GM18907 (cell line): ENCODE data around the gene RIPOR2.
"Not testable (repeated sequence)": the region's sequence is repeated elsewhere in the genome, so short reads cannot be mapped to it uniquely, and the experiment has no call there.

Experiments used
- ATAC-seq: cut with Tn5 transposase; IDR thresholded peaks from one replicate; pipeline ENCODE4 v1.9.1; 2021; ENCODE audit warnings: mild to moderate bottlenecking, moderate library complexity; ENCODE audit not compliant: unreplicated experiment

Gene RIPOR2

DNA sequence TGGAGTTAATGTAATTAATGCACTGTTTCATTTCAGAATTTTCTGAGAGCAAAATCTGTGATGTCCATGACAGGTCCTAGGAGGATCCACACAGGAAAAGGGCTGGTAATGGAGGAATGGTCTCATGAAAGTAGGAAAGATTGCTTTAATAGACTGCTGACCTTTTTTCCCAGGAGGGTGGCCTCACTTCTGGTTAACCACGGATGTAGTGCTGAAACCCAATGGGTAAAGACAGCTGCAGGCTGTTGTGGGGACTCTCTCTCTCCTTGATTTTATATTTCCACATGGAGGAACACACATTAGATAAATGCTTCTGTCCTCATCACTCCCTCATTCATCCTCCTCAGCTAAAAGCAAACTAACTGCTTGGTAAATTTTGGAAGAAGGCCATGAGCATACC is 23.6 kb upstream of the RIPOR2 start:
- no peak for ATAC-seq

DNA sequence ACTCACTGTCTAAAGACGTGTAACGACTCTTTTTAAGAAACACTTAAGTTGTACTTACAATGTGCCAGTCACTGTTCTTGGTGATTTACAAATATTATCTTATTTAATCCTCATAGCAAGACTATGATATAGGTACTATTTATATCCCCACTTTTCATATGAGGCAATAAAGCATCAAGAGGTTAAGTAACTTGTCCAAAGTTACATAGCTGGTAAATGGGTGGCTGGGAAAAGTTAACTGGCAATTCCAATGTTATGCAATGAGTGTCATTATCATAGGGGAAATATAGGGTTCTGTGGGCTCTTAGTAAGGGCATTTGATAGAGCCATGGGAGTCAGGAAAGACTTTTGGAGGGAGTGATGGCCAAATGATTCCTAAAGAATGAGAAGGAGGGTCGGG is 21.4 kb upstream of the RIPOR2 start:
- ATAC-seq: no peak

DNA sequence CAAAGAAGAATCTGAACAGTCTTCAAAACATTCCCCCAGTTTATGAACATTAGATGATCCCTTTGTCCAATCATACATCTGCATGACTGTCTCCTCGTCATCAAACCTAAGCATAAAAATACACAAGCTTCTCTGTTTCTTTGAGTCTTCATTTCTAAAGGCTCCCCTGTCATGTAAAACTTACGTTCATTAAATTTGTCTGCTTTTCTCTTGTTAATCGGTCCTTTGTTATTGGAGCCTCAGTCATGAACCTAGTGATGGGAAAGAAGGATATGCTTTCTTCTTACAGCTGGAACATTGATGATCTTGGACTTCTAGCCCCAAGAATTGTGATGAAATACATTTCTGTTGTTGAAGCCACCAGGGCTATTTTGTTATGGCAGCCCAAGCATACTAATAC is 18.0 kb upstream of the RIPOR2 start:
- no peak for ATAC-seq

DNA sequence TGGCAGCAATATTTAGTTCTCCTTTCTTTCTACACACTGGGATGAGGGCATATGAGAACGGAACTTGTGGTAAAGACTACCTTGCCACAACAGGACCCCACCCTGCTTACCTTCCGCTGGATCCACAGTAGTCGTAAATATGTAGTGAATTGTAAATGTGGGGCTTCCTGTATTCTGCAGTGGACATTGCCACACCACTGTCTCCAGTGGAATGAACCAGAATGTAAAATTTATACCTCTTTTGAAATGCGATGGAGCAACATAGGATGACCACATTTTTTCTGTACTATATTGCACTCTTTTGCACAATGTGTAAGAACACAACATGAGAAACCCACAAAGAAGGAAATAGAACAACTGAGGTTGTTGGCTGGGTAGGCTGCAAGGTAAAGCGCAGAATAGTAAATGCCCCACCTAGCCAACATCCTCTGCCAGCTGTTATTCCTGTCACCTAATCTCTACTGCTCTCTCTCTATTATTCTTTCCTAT is 16.1 kb upstream of the RIPOR2 start:
- peak; percentile 26 for ATAC-seq

DNA sequence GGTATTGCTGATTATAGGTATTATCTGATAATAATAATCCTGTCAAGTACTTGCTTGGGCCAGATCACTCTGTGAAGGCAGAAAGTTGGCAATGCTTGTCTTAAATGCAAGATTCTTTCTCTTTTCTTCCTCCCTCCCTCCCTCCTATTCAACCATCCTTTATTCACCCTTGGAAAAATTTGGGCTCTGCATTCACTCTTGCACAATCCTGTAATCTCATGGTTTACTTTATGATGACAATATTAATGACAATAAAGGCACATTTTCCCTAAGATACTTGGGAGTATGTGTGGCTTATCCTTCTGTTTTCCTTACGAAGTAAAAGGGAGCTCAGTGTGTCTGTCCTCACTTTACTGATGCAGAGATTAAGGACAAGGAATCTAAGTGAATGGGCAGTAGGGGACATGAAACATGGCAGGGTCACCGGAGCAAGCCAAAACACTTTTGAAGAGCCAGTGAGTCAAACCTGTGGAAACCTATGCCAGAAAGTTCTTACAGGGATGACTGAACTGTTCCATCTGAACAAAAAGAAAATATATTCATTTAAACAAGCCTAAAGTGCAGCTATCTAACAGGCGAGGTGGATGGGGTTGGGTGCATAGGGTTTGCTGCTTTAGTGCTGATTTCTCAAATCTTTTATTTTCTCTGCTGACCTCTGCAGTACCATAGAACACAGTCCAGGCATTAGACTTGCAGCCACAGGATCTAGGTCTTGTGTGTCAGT is 14.6 kb upstream of the RIPOR2 start:
- no peak for ATAC-seq

DNA sequence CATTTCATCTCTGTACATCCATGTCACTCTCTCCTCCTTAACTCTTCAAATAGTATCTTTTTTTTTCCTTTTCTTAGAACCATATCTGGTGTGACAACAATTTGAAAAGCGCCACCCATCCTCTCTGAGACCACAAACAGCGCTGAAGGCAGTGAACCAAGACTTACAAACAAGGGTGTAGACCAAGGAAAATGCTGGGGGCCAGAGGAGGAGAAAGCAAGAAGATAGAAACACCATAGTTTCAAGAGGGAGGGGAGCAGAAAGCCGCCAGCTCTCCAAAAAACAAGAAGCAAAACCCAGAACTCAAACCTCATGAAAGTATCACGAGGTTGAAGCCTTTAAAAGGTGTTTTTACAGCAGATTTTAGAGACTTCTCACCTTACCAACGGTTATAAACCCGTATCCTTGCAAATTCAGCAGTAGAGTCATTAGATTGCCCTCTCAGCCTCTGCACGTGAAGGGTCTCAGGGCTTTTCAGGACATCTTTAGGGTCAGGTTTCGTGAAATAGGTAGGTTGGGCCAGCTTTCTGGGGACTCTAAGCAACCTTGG is 13.3 kb upstream of the RIPOR2 start:
- ATAC-seq: peak; percentile 89

DNA sequence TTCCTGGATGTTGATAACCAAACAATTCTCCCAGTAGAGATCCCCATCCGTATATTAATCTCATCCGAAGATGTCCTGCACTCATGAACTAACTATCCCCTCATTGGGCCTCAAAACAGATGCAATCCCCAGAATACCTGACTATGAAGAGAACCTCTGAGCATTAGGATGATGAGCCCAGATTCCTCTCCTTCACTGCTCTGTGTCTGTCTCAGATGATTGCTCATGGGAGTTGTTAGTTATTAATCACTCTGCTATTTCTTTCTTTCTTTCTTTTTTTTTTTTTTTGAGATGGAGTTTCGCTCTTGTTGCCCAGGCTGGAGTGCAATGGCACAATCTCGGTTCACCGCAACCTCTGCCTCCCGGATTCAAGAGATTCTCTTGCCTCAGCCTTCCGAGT is 12.5 kb upstream of the RIPOR2 start:
- ATAC-seq: not testable (repeated sequence)

DNA sequence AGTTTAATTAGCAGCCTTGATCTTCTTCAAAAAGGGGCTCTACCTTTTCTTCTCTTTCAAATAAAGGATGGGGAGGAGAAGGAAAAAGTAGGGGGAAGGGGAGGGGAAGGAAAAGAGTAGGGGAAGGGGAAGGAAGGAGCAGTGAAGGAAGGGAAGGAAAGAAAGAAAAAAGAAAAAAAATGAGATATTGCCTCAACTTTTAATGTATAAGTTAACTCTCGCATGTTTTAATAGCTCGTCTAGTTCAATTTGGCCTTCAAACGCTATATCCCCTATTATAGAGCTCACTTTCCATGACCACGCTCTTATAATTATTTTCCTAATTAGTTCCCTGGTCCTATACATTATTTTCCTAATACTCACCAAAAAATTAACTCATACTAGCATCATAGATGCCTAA is 11.9 kb upstream of the RIPOR2 start:
- ATAC-seq: no peak

DNA sequence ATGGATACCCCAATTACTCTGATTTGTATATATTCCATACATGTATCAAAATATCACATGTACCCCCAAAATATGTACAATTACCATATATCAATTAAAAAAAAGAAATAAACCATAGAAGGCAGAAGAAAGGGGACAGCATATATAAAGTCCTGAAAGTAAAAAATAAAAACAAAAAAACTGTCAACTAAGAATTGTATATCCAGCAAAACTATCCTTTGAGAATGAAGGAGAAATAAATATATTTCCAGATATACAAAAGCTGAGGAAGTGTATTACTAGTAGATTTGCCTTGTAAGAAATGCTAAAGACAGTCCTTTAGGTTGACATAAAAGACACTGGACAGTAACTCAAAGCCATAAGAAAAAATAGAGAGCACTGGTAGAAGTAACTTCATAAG is 9.3 kb upstream of the RIPOR2 start:
- no peak for ATAC-seq

DNA sequence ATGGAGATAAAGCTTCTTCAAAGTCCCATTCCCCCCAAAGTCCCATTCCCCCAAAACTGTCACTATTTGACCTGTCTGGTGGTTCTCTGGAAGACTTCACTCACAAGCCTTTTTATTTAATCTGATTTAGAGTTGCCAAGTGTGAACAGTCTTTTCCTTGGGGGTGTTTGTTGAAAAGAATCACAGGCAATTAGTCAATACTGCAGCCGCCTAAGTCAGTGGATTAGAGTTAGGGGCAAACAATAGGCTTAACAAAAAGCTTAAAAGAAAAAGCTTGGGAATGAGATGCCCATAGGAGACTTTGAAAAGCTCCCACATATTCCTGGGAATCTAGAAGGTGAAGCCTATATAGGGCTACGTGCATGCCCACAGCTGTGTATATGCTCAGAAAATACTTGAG is 8.0 kb upstream of the RIPOR2 start:
- no peak for ATAC-seq

DNA sequence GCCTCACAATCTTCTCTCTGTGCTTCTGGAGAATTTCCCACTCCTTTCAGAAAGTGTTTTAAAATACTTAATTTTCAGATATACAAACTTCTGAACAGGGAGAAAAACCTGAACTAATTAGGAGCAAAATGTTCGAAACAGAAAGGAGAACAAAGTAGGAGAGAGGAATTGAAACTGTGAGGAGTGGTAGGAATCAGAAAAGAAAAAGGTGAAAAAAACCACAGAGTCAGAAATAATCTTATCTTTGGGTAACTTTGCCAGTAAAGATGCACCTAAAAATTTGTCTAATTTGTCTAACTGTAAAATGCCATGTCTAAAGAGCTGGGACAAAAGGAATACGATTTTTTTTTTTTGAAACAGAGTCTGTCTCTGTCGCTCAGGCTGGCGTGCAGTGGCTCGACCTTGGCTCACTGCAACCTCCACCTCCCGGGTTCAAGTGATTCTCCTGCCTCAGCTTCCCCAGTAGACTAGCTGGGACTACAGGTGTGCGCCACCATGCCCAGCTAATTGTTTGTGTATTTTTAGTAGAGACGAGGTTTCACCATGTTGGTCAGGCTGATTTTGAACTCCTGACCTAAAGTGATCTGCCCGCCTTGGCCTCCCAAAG is 4.7 kb upstream of the RIPOR2 start:
- no peak for ATAC-seq

DNA sequence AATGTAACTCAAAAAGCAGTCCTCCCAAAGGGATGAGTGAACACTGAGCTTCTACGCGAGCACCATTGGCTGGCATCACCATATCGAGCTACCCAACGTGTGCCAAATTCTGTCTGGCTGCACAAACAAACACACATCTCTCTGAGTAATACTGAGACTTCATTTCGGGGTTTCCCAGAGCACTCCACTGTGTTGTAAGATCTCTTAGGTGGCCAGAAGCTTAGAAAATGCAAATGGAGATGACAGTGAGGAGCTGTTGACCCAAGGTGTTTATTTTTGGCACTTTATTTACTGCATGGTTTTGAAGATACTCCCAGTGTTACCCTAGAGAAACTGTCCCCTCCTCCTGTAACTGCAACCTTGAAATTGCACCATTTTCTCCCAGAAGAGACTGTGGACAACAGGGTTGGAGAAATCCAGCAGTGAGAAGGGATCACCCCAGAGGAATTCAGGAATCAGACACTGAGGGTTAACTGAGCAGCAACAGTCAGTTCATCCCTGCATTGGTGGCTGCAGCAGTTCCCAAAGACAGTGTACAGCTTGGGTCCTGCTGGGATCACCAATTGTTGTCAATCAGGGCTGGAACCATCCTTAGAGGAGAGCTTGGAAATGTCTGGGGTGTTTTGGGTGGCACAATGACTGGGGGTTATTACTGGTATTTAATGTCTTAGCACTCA is 1.0 kb upstream of the RIPOR2 start:
- peak; percentile 75 for ATAC-seq

DNA sequence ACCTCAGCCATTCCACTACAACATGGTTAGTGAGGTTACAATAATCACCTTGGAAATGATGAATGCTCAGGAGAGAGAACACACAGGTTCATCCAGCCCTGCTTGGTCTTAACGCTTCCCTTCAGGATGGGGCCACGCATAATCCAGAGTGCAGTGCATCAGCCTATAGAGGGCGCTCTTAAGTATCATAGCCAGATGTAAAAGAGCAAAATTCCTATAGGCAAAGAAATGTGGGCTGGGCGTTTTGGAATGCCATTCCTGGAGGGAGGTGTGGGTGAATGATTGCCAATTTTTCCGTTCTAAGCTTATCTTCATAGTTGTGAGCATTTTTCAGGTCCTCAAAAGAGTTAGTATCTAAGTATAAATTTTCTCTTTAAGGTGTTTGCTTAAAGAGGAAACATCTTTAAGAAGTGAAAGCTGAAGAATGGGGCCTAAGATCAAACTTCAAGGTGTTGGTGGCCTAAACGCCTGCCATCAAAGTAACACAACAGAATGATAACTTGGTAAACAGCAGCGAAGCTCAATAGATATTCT is 1.8 kb downstream of the RIPOR2 start:
- no peak for ATAC-seq

DNA sequence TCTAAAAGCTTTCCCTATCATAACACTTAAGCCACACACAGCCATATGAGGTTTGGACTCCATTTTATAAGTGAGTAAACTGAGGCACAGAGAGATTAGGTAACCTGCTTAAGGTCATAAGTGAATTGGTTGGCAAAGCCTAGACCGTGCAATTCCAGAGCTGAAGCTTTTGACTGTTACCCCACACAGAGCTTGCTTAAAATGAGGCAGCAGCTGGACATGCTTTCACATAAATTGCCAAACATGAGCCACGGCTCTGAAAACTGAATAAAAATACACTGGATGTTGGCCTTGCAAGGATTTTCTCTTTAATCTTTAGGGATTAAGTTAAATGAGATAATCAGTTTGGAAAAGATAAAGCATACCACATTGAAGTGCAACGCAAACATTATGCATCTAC is 2.5 kb downstream of the RIPOR2 start:
- no peak for ATAC-seq

DNA sequence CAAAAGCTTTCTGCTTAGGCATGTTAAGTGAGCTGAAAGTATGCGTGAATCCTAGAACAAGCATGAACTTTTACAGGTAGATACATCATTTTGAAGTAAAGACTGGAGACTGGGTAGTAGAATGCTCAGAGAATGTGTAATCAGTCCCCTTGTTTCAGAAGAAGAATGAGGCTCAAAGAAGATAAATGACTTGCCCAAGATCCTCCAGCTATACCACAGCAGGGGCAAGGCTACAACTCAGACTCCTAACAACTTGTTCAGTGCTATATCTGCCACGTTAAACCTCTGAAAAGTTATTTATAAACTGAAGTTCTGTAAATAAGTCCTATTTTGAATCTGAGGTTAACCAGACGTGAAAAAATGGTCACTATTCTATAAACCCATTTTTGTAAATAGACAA is 2.9 kb downstream of the RIPOR2 start:
- ATAC-seq: peak; percentile 36

DNA sequence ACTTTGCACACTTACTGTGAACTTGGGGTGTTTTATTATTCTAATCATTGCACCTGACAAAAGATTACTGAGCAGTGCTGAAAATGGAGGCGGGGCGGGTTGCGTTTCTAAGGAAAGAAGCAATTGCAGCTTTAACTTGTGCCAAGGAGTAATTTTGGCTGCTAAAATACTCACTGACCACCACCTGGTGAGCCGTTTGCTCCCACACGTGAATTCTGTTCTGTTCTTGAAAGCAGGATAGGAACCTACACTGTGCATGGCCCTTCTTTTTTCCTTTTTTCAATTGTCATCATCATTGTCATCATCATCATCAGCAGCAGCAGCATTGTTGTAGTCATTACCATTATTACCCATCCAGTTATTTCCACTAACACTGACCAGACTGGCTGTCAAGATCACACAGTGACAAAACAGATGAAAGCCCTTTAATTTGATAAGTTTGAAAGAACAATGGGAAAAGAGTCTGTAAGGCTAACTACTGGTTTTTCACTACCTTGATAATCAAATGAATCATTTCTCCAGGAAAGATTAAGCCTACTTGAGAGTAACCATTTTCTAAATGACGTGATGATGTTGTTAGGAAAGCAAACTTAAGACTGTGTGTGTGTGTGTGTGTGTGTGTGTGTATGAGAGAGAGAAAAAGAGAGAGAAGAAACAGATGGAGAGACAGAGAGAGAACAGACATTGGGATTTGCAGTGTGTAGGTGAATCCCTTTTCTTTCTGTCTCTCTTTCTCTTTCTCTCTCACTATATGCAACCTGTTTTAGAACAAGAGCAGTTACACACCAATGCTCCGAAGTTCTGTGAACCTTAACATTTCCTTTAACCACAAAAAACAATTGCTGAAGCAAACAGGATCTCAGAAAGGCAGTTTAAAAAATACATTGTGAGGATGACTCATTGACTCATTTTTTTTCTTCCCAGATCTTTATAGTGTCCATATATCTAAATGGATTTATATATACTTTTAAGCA is 3.8 kb downstream of the RIPOR2 start:
- peak; percentile 26 for ATAC-seq

DNA sequence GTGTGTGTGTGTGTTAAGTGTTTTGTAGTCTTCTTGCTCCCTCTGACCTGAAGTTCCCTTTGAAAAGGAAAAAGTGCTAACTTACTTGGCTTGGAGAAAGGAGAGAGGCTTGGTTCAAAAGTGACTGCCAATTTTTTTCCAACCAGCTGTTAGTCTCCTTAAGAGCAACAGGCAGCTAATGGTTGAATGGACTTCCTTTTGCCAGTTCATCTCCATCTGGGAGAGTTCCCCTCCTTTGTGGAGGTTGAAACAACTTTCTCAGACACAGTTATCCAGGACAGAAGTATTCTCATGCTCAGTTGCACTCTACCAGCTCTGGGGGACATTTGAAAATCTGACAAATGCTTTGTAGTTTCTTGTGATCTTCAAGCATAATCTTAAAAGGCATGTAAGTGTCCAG is 4.5 kb downstream of the RIPOR2 start:
- no peak for ATAC-seq

DNA sequence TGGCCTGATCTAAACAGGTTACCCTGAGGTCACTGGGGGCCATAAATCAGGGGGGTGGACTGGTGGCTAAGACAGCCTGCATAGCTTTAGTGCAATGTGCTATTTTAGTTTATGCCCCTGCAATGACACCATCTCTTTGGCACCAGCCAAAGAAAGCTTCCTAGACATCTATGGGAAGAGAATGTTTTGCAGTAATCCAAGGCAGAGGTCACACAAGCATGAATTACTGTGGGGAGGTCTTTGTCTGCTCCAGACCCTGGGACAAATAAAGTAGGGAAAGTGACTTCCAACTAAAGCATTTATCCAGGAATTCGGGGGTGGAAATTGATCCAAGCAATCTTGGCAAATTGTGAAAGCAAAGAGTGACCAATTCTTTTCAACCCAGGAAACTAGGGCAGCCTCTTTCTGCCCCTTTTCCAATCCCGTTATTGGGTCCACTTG is 5.3 kb downstream of the RIPOR2 start:
- ATAC-seq: no peak

DNA sequence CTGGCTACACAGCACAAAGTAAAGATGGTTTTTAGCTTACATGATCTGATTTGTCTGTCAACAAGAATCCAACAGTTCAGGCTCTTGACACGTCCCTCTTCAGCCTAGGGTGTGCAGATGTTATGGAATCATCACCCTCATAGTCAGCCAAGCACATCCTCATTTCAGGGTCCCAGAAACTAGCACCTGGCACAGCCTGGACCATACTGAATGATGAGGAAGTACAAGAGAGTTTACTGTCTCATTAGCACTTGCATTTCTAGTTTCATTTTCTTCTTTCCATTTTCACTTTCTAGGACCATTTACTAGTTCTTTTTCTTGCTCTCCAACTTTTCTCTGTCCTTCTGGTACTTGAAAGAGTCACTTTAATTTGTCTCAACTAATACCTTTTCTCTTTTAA is 6.5 kb downstream of the RIPOR2 start:
- peak; percentile 46 for ATAC-seq

DNA sequence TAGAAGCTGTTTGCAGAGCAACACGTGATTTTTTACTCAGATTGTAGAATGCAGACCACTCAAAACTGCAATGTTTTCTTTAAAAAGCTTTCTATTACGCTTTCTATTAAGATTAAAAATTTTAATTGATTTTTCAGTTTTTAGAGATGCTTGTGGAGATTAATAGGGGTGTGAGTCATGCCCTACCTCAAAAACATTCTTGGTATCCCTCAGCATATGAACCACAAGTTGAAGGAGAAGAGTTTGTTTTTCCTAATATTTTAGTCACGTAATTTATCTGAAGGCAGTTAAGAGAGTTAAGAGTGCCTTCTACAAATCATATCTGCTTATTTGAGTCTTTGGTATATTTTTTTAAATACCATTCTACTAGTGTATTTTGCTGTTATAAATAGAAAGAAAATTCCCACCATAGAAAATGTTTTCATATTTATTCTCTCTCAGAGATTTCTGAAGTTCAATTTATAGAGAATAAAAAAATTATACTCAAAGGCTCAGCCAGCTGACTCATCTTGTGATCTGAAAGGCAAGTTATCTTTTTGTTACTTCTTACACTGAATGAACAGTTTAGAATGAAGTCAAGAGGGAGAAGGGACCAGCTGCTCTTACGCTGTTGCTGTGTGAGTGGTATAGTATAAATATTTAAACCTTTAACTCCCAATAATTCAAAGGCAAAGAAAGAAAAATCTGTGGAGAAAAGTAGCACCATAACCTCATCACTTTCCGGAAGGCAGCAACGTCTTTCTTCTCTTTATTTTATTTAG is 7.6 kb downstream of the RIPOR2 start:
- ATAC-seq: no peak
